ENCODE data around the gene RAG1. TPM values are rescaled to one million over a fixed set of nuclear protein-coding genes. Genes with fewer than 3 reads are reported as not detected.

Gene RAG1
- total and polyA plus RNA-seq, 2 of the 8 experiments (the other 6 are each of a cell fraction or from before 2014, with no cell fraction given) = 0.14 to 0.58 TPM

DNA sequence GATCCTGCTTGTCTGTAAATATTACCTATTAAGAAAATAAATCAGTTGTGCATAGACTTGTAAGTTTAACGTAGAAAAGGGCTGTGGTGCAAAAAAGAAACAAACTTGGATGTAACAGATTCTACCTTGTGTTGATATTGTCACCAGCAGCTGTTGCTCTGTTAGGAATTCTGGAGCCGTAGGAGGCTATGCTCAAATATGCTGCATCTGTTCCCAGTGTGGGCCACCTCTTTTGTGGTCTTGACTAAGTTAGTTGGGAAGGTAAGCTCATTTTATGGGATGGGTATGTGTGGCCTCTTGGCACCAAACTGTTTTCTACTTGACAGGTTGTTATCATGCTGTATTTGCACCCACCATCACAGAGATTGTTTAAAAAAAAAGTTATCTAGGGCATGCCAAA lies 59.7 kb downstream of the RAG1 start:
- H3K9me3 ChIP-seq (ENCODE audit: insufficient read depth in 2 of 2, low read depth in 1 of 2, low read length in 1 of 2) = no peaks in the 10 kb centered on the region
- H3K18ac ChIP-seq (ENCODE audit: extremely low read depth, low read length) = no peak overlapping the region
- H3K23ac ChIP-seq (ENCODE audit: insufficient read length) = no peak overlapping the region
- no peak overlapping the region for H2BK15ac ChIP-seq (ENCODE audit: low read length)
- H3K4me3 ChIP-seq (ENCODE audit: extremely low read depth in 1 of 4, insufficient read depth in 2 of 4, low read depth in 3 of 4, low read length in 4 of 4) = no peak overlapping the region
- no peaks in the 10 kb centered on the region for H4K20me1 ChIP-seq (replicated peaks in 1 of 2; ENCODE audit: control insufficient read depth in 1 of 2, insufficient read depth in 2 of 2, low read length in 2 of 2)
- no peak overlapping the region for H3K9ac ChIP-seq (replicated peaks in 1 of 4; ENCODE audit: extremely low read depth in 1 of 4, low read depth in 3 of 4, low read length in 3 of 4)
- H3K4me2 ChIP-seq (ENCODE audit: insufficient read depth in 1 of 2, low read depth in 2 of 2, low read length in 2 of 2) = no peak overlapping the region
- no peak overlapping the region for H3K56ac ChIP-seq (replicated peaks; ENCODE audit: insufficient read length, low read depth, low read length)
- 96% methylated on average over 2 of the region's 2 CpGs; no CpG with 5 or more reads in 1 of the 2 experiments for WGBS, 2 experiments (ENCODE audit: extremely low coverage in 1 of 2, insufficient coverage in 1 of 2, insufficient read length in 1 of 2, insufficient replicate concordance in 2 of 2, low coverage in 1 of 2, low lambda C conversion rate in 2 of 2, missing lambda C conversion rate in 1 of 2)
- TF ChIP-seq MAFK (IDR thresholded peaks at IDR 0.05; ENCODE audit: low read depth, low read length) = no peak
- no peak for TF ChIP-seq RNF2 (IDR thresholded peaks at IDR 0.05; ENCODE audit: borderline replicate concordance, low read depth, low read length, missing control alignments, poor library complexity, severe bottlenecking)
- TF ChIP-seq CREB1 (IDR thresholded peaks at IDR 0.05) = no peak
- H3K4ac ChIP-seq (replicated peaks; ENCODE audit: insufficient read length, low read depth, low read length) = no peak overlapping the region
- no peak overlapping the region for H2BK120ac ChIP-seq (replicated peaks; ENCODE audit: low read depth, low read length)
- ChIA-PET POLR2A (ENCODE audit: partially characterized antibody) (interaction anchor here (0.5 kb wide), 1 partner anchor 29 kb away, joined by 3 read pairs; no protein-coding TSS in a partner anchor), CTCF (ENCODE audit: partially characterized antibody) (interaction anchor here (1.2 kb wide), 2 partner anchors 10 to 63 kb away, joined by 3 read pairs; no protein-coding TSS in a partner anchor)
- H2AFZ ChIP-seq (ENCODE audit: low read length) = no peak overlapping the region
- H3K14ac ChIP-seq (ENCODE audit: insufficient read length) = no peak overlapping the region
- H4K5ac ChIP-seq (ENCODE audit: insufficient read length, low read depth, low read length) = no peak overlapping the region
- H3K4me1 ChIP-seq (replicated peaks in 1 of 4; ENCODE audit: control insufficient read depth in 3 of 4, insufficient read depth in 4 of 4, low read length in 3 of 4) = no peaks in the 10 kb centered on the region
- H4K8ac ChIP-seq (ENCODE audit: extremely low read depth, insufficient read depth, low read length) = no peak overlapping the region
- FAIRE-seq (no peak), DNase-seq (ENCODE audit: low read depth in 1 of 2, low spot score in 2 of 2) (no peak)
- H3K27me3 ChIP-seq (replicated peaks in 1 of 4; ENCODE audit: control insufficient read depth in 3 of 4, extremely low read depth in 1 of 4, insufficient read depth in 3 of 4, low read length in 3 of 4) = no peaks in the 10 kb centered on the region
- H2AK5ac ChIP-seq (ENCODE audit: low read depth, low read length) = no peak overlapping the region
- H3K36me3 ChIP-seq (ENCODE audit: control insufficient read depth in 2 of 4, insufficient read depth in 4 of 4, low read length in 3 of 4) = no peaks in the 10 kb centered on the region
- no peak overlapping the region for H2BK20ac ChIP-seq (ENCODE audit: low read length)
- no peak overlapping the region for H2BK5ac ChIP-seq (ENCODE audit: low read depth, low read length)
- H3K27ac ChIP-seq (ENCODE audit: low read depth, low read length) = no peak overlapping the region
- no peak overlapping the region for H4K91ac ChIP-seq (replicated peaks; ENCODE audit: insufficient read length, low read length)
- H3K23me2 ChIP-seq (ENCODE audit: low read depth, low read length) = no peaks in the 10 kb centered on the region
- no peaks in the 10 kb centered on the region for H3K79me2 ChIP-seq (ENCODE audit: control insufficient read depth in 1 of 2, insufficient read depth in 2 of 2, low read length in 2 of 2)
- no peak overlapping the region for H2BK12ac ChIP-seq (ENCODE audit: low read depth, low read length)
- no peaks in the 10 kb centered on the region for H3K79me1 ChIP-seq (ENCODE audit: low read depth, low read length)
